NCI-H1436 (cell line): Measurements from ENCODE around the gene TBCD.
A peak's percentile ranks its signal among the peaks of the same experiment; 100 is the strongest.

Source experiments
- DNase-seq: peaks from one replicate; lab custom pipeline; 2025; lab: John Stamatoyannopoulos, UW

TBCD gene

GRCh38 chr17:82832881-82833475, 81.1 kb downstream of the TBCD start:
- no peak for DNase-seq

- DNase-seq, result no peak
Measured at GRCh38 chr17:82835122-82835521, 83.3 kb downstream of the TBCD start.

- peak; percentile 58 for DNase-seq
Measured at GRCh38 chr17:82835766-82836512, 84.1 kb downstream of the TBCD start.

- DNase-seq, result no peak
Measured at GRCh38 chr17:82836823-82837357, 85.0 kb downstream of the TBCD start.

- DNase-seq, result no peak
Measured at GRCh38 chr17:82837586-82838320, 85.9 kb downstream of the TBCD start.

GRCh38 chr17:82838386-82839063, 86.7 kb downstream of the TBCD start:
- DNase-seq, result no peak

GRCh38 chr17:82839617-82840292, 87.9 kb downstream of the TBCD start, which contains the start of gene ZNF750:
ZNF750 (minus strand) TSS chr17:82840022; CDS start chr17:82832454, 7,568 bp downstream.
- DNase-seq, result no peak

- no peak for DNase-seq
Measured at GRCh38 chr17:82840431-82840831, 88.6 kb downstream of the TBCD start.

- no peak for DNase-seq
Measured at GRCh38 chr17:82841921-82842596, 90.2 kb downstream of the TBCD start.

GRCh38 chr17:82843904-82844680, 92.2 kb downstream of the TBCD start:
- no peak for DNase-seq

- DNase-seq, result no peak
Measured at GRCh38 chr17:82844796-82845162, 92.9 kb downstream of the TBCD start.

GRCh38 chr17:82845163-82845807, 93.4 kb downstream of the TBCD start:
- DNase-seq, result no peak

- no peak for DNase-seq
Measured at GRCh38 chr17:82846061-82846691, 94.3 kb downstream of the TBCD start.

GRCh38 chr17:82848022-82848592, 96.2 kb downstream of the TBCD start:
- no peak for DNase-seq

- no peak for DNase-seq
Measured at GRCh38 chr17:82849076-82849945, 97.4 kb downstream of the TBCD start.

GRCh38 chr17:82851381-82851780, 99.5 kb downstream of the TBCD start:
- no peak for DNase-seq

GRCh38 chr17:82854226-82854625, 102.4 kb downstream of the TBCD start:
- DNase-seq, result no peak

- DNase-seq, result no peak
Measured at GRCh38 chr17:82856361-82856760, 104.5 kb downstream of the TBCD start.
